Adrenal gland (tissue), 5 donors: Measurements from ENCODE around the gene CEP41.
A peak's percentile ranks its signal among the peaks of the same experiment; 100 is the strongest.

Experiments used
- CTCF ChIP-seq, 6 experiments: fragments of 450-650 bp in 4 of 6; fragments of 200-600 bp in 2 of 6; sonication (generic) in 1 of 6; IDR thresholded peaks; 1 replicate in 5 of 6; 2 replicates in 1 of 6; pipeline versions ENCODE4 v1.5.1 to v1.8.0; 2016 to 2021; ENCODE audit warnings: antibody characterized with exemption in 6 of 6, mild to moderate bottlenecking in 2 of 6, moderate library complexity in 1 of 6
- POLR2A ChIP-seq, 2 donors: fragments of 450-650 bp; IDR thresholded peaks; one replicate each; pipeline ENCODE4 v1.6.1; 2017; ENCODE audit warnings: antibody characterized with exemption in 2 of 2, mild to moderate bottlenecking in 2 of 2, moderate library complexity in 1 of 2
- donor health status: DM: no; HTN: no; CAD: no.

GRCh38 chr7:130440527-130441365 lies at the start of gene CEP41:
- TF ChIP-seq CTCF (IDR thresholded peaks at IDR 0.05) (no peak), POLR2A (IDR thresholded peaks at IDR 0.05) (peak in 1 of 2 donors; percentile 31)
